Stimulated activated CD4-positive, alpha-beta T cell treated with anti-CD3 and anti-CD28 coated beads, Interleukin-15, amount 100 ng/mL, for 24 hours (primary cell): ENCODE measurements around the gene OASL.

Source experiments
- DNase-seq: peaks from one replicate; pipeline ENCODE4 v3.0.0-alpha.2; 2020

Gene OASL

GRCh38 chr12:120988658-120989057, 50.4 kb downstream of the OASL start:
- no peak for DNase-seq

GRCh38 chr12:120988234-120988633, 50.8 kb downstream of the OASL start:
- no peak for DNase-seq

GRCh38 chr12:120984351-120984898, 54.6 kb downstream of the OASL start:
- no peak for DNase-seq

- DNase-seq = no peak
Measured at GRCh38 chr12:120983759-120984158, 55.3 kb downstream of the OASL start.

- DNase-seq = no peak
Measured at GRCh38 chr12:120982659-120983058, 56.4 kb downstream of the OASL start.

GRCh38 chr12:120981407-120981941, 57.6 kb downstream of the OASL start:
- DNase-seq = no peak

GRCh38 chr12:120980800-120981368, 58.2 kb downstream of the OASL start:
- DNase-seq = no peak

- DNase-seq = no peak
Measured at GRCh38 chr12:120979862-120980696, 59.0 kb downstream of the OASL start.

- DNase-seq = no peak
Measured at GRCh38 chr12:120979220-120979861, 59.7 kb downstream of the OASL start.

GRCh38 chr12:120978296-120979219, 60.5 kb downstream of the OASL start, which contains the start of gene HNF1A:
Gene HNF1A, plus strand, starts transcription at chr12:120978543. Its CDS starts 226 bp downstream, at chr12:120978769.
- DNase-seq = no peak

GRCh38 chr12:120977531-120978295, 61.3 kb downstream of the OASL start:
- DNase-seq = no peak

GRCh38 chr12:120972870-120973543, 66.0 kb downstream of the OASL start:
- no peak for DNase-seq

- DNase-seq = peak; percentile 21
Measured at GRCh38 chr12:120971299-120972180, 67.5 kb downstream of the OASL start.

GRCh38 chr12:120970310-120970709, 68.7 kb downstream of the OASL start:
- DNase-seq = no peak
